Gastrocnemius medialis (tissue), 4 donors: ENCODE measurements around the gene LIFR. TPM values are rescaled to one million over a fixed set of nuclear protein-coding genes. Genes with fewer than 3 reads are reported as not detected.

ENCODE experiments used
- ATAC-seq, 2 donors: fragments of 150-250 bp; one replicate each; pipeline ENCODE4 v1.9.1; 2016
- DNase-seq, 2 donors: peaks; one replicate each; pipeline ENCODE4 v3.0.0-alpha.2; 2019
- H3K27ac ChIP-seq, 4 donors: fragments of 200-600 bp; sonication (generic); 1 replicate in 1 of 4; 2 replicates in 3 of 4; pipeline ENCODE4 v1.5.1; 2016 to 2018; ENCODE audit warnings: mild to moderate bottlenecking in 2 of 4, moderate library complexity in 1 of 4
- H3K27me3 ChIP-seq, 3 donors: fragments of 200-600 bp; sonication (generic) in 2 of 3; 1 replicate in 1 of 3; 2 replicates in 2 of 3; pipeline versions ENCODE4 v1.5.1 to v1.6.0; 2016 to 2019; ENCODE audit warnings: mild to moderate bottlenecking in 1 of 3, moderate library complexity in 1 of 3
- H3K36me3 ChIP-seq, 2 donors: fragments of 200-600 bp; sonication (generic) in 1 of 2; one replicate each; pipeline ENCODE4 v1.5.1; 2017 to 2018
- H3K4me1 ChIP-seq, 2 donors: fragments of 200-600 bp; sonication (generic) in 1 of 2; one replicate each; pipeline ENCODE4 v1.5.1; 2016 to 2017; ENCODE audit warnings: mild to moderate bottlenecking in 2 of 2
- H3K4me3 ChIP-seq, 4 donors: fragments of 200-600 bp; sonication (generic) in 3 of 4; 1 replicate in 1 of 4; 2 replicates in 3 of 4; pipeline ENCODE4 v1.5.1; 2016 to 2019; ENCODE audit warnings: mild to moderate bottlenecking in 2 of 4
- H3K9me3 ChIP-seq, 3 donors: fragments of 200-600 bp; sonication (generic) in 2 of 3; 1 replicate in 1 of 3; 2 replicates in 2 of 3; pipeline ENCODE4 v1.5.1; 2016 to 2019
- POLR2A ChIP-seq, 2 donors: fragments of 450-650 bp; IDR thresholded peaks; one replicate each; pipeline ENCODE4 v1.6.1; 2017; ENCODE audit warnings: antibody characterized with exemption in 2 of 2, mild to moderate bottlenecking in 2 of 2, moderate library complexity in 2 of 2
- in situ Hi-C, 4 donors: fragments of 200-750 bp; cut with MboI; loops; one replicate each; pipeline versions ENCODE4 v1.15.0 to v1.8.0; 2017; ENCODE audit warnings: low sequenced_read_pairs in 4 of 4
- intact Hi-C: fragments of 100-400 bp; cut with DNase I; formaldehyde crosslinking; loops from one replicate; pipeline ENCODE4 v1.15.1; 2023; ENCODE audit warnings: low total_unique reads
- total RNA-seq, 4 donors: library from RNA; depleted of rRNA; stranded (reverse); fragments of >200 nt; gene quantifications; one replicate each; pipeline versions ENCODE4 v1.1.0 to v1.2.3, GENCODE V29; 2016
- TF ChIP-seq, protein P1 (sequence below), 5 experiments: fragments of 450-650 bp in 3 of 5; fragments of 200-600 bp in 2 of 5; sonication (generic) in 2 of 5; IDR thresholded peaks in 4 of 5; conservative IDR thresholded peaks in 1 of 5; 1 replicate in 4 of 5; 2 replicates in 1 of 5; pipeline ENCODE4 v1.5.1; 2016 to 2019; ENCODE audit warnings: antibody characterized with exemption in 5 of 5, mild to moderate bottlenecking in 3 of 5, moderate library complexity in 3 of 5

LIFR gene
- total RNA-seq, 4 donors from 2014 or later, result 80.0 to 233 (median 89.5) TPM

DNA sequence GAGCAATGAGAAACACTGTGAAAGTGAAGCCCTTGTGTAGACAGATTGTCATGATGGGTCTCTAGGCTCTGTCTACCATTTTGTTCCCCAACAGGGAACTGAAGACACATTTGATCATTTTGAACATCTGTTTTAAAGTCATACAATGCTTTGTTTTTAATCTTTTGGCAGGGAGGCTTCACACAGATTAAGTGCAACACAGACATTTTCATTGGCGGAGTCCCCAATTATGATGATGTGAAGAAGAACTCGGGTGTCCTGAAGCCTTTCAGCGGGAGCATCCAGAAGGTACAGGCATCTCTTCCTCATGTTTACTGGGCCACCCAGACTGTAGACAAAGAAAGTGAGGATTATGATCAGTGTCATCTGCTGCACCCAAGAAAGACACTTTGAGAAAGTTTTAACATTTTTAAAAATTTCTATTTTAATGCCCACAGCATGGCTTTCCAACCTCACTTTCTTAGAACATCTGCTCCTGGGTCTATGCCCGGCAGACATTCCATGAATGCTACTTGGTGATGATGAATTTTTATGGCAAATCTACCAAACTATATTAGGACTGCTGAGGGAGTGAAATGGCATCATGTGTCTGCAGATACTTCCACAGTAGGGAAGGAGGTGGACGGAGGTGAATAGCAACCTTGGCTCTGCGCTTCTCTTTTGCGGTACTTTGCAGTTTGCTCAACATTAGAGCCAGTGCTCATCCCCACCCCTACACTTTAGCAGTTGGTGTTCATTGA is 121.3 kb downstream of the LIFR start:
- no peaks in the 10 kb centered on the region for H3K36me3 ChIP-seq
- H3K4me1 ChIP-seq, result peaks cover 7% of the 10 kb centered on the region in 2 donors
- H3K4me3 ChIP-seq, result no peak overlapping the region
- no peaks in the 10 kb centered on the region for H3K27me3 ChIP-seq
- TF ChIP-seq POLR2A (IDR thresholded peaks at IDR 0.05), result no peak
- TF ChIP-seq, protein P1, sequence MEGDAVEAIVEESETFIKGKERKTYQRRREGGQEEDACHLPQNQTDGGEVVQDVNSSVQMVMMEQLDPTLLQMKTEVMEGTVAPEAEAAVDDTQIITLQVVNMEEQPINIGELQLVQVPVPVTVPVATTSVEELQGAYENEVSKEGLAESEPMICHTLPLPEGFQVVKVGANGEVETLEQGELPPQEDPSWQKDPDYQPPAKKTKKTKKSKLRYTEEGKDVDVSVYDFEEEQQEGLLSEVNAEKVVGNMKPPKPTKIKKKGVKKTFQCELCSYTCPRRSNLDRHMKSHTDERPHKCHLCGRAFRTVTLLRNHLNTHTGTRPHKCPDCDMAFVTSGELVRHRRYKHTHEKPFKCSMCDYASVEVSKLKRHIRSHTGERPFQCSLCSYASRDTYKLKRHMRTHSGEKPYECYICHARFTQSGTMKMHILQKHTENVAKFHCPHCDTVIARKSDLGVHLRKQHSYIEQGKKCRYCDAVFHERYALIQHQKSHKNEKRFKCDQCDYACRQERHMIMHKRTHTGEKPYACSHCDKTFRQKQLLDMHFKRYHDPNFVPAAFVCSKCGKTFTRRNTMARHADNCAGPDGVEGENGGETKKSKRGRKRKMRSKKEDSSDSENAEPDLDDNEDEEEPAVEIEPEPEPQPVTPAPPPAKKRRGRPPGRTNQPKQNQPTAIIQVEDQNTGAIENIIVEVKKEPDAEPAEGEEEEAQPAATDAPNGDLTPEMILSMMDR (IDR thresholded peaks at IDR 0.05 in 4 of 5, conservative IDR thresholded peaks at IDR 0.05 in 1 of 5), result no peak
- no peaks in the 10 kb centered on the region for H3K9me3 ChIP-seq
- intact Hi-C loops (no loop called here), in situ Hi-C loops (loop anchor here (5.0 to 10.0 kb wide), 6 partner anchors 227 to 380 kb away; no protein-coding TSS in a partner anchor)
- DNase-seq (no peak), ATAC-seq (no peak)
- no peak overlapping the region for H3K27ac ChIP-seq

GRCh38 chr5:38433160-38433861 is 123.1 kb downstream of the LIFR start:
- in situ Hi-C loops (loop anchor here in 3 of 4 donors (10.0 kb wide), 3 partner anchors 231 to 381 kb away; no protein-coding TSS in a partner anchor), intact Hi-C loops (no loop called here)
- no peak for TF ChIP-seq POLR2A (IDR thresholded peaks at IDR 0.05)
- TF ChIP-seq, protein P1 (IDR thresholded peaks at IDR 0.05 in 4 of 5, conservative IDR thresholded peaks at IDR 0.05 in 1 of 5), result no peak
- H3K27me3 ChIP-seq, result no peaks in the 10 kb centered on the region
- ATAC-seq (peak; percentile 45 to 50), DNase-seq (no peak)
- H3K36me3 ChIP-seq, result no peaks in the 10 kb centered on the region
- H3K27ac ChIP-seq, result peak overlapping the region in 2 of 4 donors; percentile 5 to 16
- H3K4me1 ChIP-seq, result peaks cover 7% of the 10 kb centered on the region in 2 donors
- no peak overlapping the region for H3K4me3 ChIP-seq
- no peaks in the 10 kb centered on the region for H3K9me3 ChIP-seq

GRCh38 chr5:38431242-38431853 is 125.1 kb downstream of the LIFR start:
- Histone ChIP-seq H3K4me1 (peaks cover 7% of the 10 kb centered on the region in 2 donors), H3K27ac (no peak overlapping the region), H3K4me3 (no peak overlapping the region), H3K9me3 (no peaks in the 10 kb centered on the region), H3K36me3 (no peaks in the 10 kb centered on the region), H3K27me3 (no peaks in the 10 kb centered on the region)
- intact Hi-C loops (no loop called here), in situ Hi-C loops (loop anchor here in 3 of 4 donors (10.0 kb wide), 3 partner anchors 233 to 383 kb away; no protein-coding TSS in a partner anchor)
- no peak for ATAC-seq
- TF ChIP-seq POLR2A (IDR thresholded peaks at IDR 0.05), result no peak
- TF ChIP-seq, protein P1 (IDR thresholded peaks at IDR 0.05 in 4 of 5, conservative IDR thresholded peaks at IDR 0.05 in 1 of 5), result no peak
- DNase-seq, result no peak

GRCh38 chr5:38426986-38427950 is 129.2 kb downstream of the LIFR start:
- ATAC-seq (no peak), DNase-seq (no peak)
- in situ Hi-C loops, result no loop called here
- Histone ChIP-seq H3K36me3 (no peaks in the 10 kb centered on the region), H3K27me3 (no peaks in the 10 kb centered on the region), H3K9me3 (no peaks in the 10 kb centered on the region), H3K27ac (no peak overlapping the region), H3K4me3 (no peak overlapping the region), H3K4me1 (no peaks in the 10 kb centered on the region)
- TF ChIP-seq, protein P1 (IDR thresholded peaks at IDR 0.05 in 4 of 5, conservative IDR thresholded peaks at IDR 0.05 in 1 of 5), result no peak
- no peak for TF ChIP-seq POLR2A (IDR thresholded peaks at IDR 0.05)
- intact Hi-C loops, result loop anchor here (10.0 kb wide), 1 partner anchor 498 kb away; no protein-coding TSS in a partner anchor
